ENCODE measurements around the gene IL1F10.

The IL1F10 gene

DNA sequence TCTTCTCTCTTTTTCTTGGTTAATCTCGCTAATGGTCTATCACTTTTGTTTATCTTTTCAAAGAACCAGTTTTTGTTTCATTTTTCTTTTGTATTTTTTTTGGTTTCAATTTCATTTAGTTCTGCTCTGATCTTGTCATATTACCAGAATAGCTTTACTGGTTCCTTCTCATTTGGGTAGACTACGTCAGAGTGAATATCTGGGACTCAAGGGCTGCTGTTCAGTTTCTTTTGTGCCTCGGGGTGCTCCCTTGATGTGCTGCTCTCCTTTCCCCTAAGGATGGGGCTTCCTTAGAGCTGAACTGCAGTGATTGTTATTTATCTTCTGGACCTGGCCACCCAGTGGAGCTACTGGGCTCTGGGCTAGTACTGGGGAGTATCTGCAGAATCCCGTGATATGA, 30.3 kb downstream of the IL1F10 start:
- DNase-seq (ENCODE audit: low read depth): no peak
- TF ChIP-seq, protein P1, sequence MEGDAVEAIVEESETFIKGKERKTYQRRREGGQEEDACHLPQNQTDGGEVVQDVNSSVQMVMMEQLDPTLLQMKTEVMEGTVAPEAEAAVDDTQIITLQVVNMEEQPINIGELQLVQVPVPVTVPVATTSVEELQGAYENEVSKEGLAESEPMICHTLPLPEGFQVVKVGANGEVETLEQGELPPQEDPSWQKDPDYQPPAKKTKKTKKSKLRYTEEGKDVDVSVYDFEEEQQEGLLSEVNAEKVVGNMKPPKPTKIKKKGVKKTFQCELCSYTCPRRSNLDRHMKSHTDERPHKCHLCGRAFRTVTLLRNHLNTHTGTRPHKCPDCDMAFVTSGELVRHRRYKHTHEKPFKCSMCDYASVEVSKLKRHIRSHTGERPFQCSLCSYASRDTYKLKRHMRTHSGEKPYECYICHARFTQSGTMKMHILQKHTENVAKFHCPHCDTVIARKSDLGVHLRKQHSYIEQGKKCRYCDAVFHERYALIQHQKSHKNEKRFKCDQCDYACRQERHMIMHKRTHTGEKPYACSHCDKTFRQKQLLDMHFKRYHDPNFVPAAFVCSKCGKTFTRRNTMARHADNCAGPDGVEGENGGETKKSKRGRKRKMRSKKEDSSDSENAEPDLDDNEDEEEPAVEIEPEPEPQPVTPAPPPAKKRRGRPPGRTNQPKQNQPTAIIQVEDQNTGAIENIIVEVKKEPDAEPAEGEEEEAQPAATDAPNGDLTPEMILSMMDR (IDR thresholded peaks at IDR 0.05; ENCODE audit: low read length, missing control alignments): no peak
- no peak overlapping the region for H3K4me3 ChIP-seq (replicated peaks; ENCODE audit: low read depth, low read length)

DNA sequence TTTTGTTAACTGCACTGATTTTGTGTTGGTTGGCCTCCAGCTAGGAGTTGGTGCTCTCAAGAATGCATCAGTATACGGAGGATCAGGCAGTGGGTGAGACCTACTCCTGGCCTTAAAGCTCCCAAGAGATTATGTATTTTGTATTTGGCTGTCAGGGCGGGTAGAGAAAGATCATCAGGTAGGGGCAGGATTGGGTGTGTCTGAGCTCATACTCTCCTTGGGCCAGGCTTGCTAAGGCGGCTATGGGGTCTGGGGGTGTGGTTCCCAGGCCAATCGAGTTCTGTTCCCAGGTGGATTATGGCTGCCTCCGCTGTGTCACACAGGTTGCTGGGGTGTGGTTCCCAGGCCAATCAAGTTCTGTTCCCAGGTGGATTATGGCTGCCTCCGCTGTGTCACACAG, 30.8 kb downstream of the IL1F10 start:
- H3K4me3 ChIP-seq (replicated peaks; ENCODE audit: low read depth, low read length): no peak overlapping the region
- TF ChIP-seq, protein P1 (IDR thresholded peaks at IDR 0.05; ENCODE audit: low read length, missing control alignments): no peak
- no peak for DNase-seq (ENCODE audit: low read depth)

DNA sequence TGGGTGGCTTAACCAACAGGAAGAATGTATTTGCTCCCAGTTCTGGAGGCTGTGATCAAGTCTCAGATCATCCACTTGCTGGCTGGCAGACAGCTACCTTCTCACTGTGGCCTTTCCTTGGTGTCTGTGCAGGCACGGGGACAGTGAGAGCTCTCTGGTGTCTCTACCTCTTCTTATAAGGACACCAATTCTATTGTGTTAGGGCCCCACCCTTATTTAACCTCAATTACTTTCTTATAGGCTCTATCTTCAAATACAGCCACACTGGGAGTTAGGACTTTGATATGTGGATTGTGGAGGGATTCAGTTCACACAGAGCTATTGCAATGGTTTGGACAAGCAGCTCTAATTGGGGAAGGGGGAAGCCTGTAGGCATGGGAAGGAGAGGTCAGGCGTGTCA, 34.4 kb downstream of the IL1F10 start:
- H3K4me3 ChIP-seq (replicated peaks; ENCODE audit: low read depth, low read length): no peak overlapping the region
- TF ChIP-seq, protein P1 (IDR thresholded peaks at IDR 0.05; ENCODE audit: low read length, missing control alignments): no peak
- no peak for DNase-seq (ENCODE audit: low read depth)

DNA sequence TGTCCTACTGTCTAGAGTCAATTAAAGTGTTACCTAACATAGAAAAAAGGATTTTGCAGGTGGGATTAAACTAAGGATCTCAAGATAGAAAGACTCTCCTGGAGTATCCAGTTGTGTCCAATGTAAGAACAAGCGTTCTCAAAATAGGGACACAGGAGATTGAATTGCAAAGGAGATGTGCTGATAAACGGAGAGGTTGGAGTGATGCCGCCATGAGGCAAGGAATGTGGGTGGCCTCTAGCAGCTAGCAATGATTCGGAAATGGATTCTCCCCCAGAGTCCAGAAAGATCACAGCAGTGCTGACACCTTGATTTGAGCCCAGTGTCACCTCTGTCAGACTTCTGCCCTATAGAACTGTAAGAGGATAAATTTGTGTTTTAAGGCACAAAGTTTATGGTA, 35.5 kb downstream of the IL1F10 start:
- TF ChIP-seq, protein P1 (IDR thresholded peaks at IDR 0.05; ENCODE audit: low read length, missing control alignments): no peak
- H3K4me3 ChIP-seq (replicated peaks; ENCODE audit: low read depth, low read length): no peak overlapping the region
- no peak for DNase-seq (ENCODE audit: low read depth)

DNA sequence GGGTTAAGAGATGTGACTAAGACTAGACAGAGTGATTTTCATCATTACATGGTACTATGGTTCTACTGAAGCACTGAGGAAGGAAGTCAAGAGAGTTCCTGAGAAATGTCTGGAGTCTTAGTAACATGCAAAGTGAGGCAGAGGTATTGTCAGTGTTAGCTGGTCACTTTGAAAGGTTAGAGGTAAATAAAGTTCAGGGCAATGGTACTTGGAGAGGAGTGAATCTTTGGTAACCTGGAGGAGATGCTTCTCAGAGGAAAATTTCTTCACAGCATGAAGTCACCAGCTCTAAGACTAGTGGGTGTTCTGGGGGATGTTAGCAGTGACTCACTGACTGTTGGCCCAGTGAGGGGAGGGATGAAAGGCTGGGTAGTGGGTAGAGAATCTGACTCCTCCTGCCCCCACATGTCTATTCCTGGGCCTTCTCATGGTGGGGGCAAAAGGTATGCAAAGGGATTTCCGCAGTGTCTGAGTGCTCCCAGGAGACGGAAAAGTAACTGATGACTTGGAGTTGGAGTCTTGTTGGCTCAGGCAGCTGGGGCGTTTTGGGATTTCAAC, 36.4 kb downstream of the IL1F10 start:
- no peak overlapping the region for H3K4me3 ChIP-seq (replicated peaks; ENCODE audit: low read depth, low read length)
- no peak for DNase-seq (ENCODE audit: low read depth)
- TF ChIP-seq, protein P1 (IDR thresholded peaks at IDR 0.05; ENCODE audit: low read length, missing control alignments): no peak

DNA sequence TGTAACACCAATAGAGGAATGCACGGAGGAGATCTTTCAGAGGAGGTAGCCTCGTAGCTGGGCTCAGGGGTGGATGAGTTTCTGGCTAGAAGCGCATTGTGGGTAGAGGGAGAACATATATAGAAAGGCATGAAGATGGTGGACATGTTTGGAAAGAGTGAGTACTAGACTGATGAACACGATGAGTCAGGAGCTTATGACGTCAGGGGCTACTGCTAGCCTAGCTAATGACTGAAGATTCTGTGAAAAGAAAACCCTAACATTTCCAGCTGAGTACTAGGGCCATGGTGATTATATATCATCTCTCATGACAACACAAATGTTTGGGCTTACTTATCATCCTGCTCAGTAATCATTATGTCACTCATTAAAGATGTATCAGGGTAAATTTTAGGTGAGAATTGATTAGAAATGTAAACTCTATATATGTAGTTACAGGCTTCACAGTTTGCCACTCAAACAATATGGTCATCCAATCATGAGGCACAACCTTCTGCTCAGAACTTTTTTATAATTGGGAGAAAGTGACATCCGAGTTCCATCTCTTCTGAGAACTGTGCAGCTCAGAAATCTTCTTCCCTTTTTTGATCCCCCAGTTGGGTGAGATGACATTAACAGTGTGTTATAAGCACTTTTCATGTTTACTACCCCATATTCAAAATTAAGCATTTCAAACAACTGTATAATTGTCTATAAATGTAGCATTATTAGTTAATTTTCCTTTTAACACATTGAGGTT, 37.4 kb downstream of the IL1F10 start:
- DNase-seq (ENCODE audit: low read depth): peak; percentile 39
- TF ChIP-seq, protein P1 (IDR thresholded peaks at IDR 0.05; ENCODE audit: low read length, missing control alignments): no peak
- H3K4me3 ChIP-seq (replicated peaks; ENCODE audit: low read depth, low read length): no peak overlapping the region

DNA sequence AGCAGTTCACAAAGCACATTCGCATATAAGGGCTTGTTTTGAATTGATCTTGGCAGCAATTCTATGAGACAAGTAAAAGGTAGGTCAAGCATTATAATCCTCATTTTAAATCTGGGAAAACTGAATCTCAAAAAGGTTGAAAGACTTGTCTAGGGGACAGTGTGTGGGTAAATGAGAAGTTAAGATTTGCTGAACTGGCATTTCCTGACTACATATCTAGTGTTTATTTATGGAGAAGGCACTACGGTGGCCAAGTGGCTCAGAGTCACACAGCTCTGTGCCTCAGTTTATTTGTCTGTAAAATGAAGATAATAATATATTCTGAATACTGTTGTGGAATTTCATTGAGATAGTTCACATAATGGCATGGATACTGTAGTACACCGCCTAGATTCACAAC, 43.4 kb downstream of the IL1F10 start:
- H3K4me3 ChIP-seq (replicated peaks; ENCODE audit: low read depth, low read length): no peak overlapping the region
- TF ChIP-seq, protein P1 (IDR thresholded peaks at IDR 0.05; ENCODE audit: low read length, missing control alignments): no peak
- no peak for DNase-seq (ENCODE audit: low read depth)

Measured in fibroblast of pulmonary artery (primary cell).